OCI-LY7 (cell line): ENCODE data around the gene TUBAL3. TPM values are rescaled to one million over a fixed set of nuclear protein-coding genes. Genes with fewer than 3 reads are reported as not detected.

Source experiments
- BruUV-seq: library from RNA; stranded (reverse); fragments of 400-500 nt; replicated peaks from 2 replicates; lab custom pipeline; 2021; lab: Mats Ljungman, UMichigan
- CTCF ChIA-PET: fragments of 300-600 bp; sonication (Branson Sonifier 250); formaldehyde crosslinking; loops from one replicate; lab custom pipeline; 2022; ENCODE audit warnings: antibody characterized with exemption; ENCODE audit not compliant: unreplicated experiment; lab: Charles Lee
- POLR2A ChIA-PET: fragments of 300-600 bp; sonication (Branson Sonifier 250); formaldehyde crosslinking; loops from one replicate; lab custom pipeline; 2022; ENCODE audit warnings: antibody characterized with exemption; lab: Charles Lee
- DNase-seq: peaks from one replicate; pipeline ENCODE4 v3.0.0-alpha.2; 2015; ENCODE audit warnings: low spot score
- H2AFZ ChIP-seq: fragments of 200-600 bp; sonication (generic), shearing (Covaris generic); 2 replicates; pipeline ENCODE4 v1.6.1; 2014; ENCODE audit warnings: mild to moderate bottlenecking, antibody characterized with exemption, low read length, moderate library complexity
- H3K27ac ChIP-seq: fragments of 200-600 bp; sonication (generic); 2 replicates; pipeline ENCODE4 v1.5.1; 2014; ENCODE audit warnings: mixed run types, low read depth, mild to moderate bottlenecking, moderate library complexity, low read length, inconsistent platforms; ENCODE audit not compliant: poor library complexity, severe bottlenecking
- H3K36me3 ChIP-seq: fragments of 200-600 bp; sonication (generic); 2 replicates; pipeline ENCODE4 v1.6.1; 2014; ENCODE audit warnings: mild to moderate bottlenecking, antibody characterized with exemption, low read length, moderate library complexity, mixed read lengths; ENCODE audit not compliant: insufficient read depth
- H3K4me1 ChIP-seq: fragments of 200-600 bp; sonication (generic); 2 replicates; pipeline ENCODE4 v1.5.1; 2014; ENCODE audit warnings: mild to moderate bottlenecking, low read length; ENCODE audit not compliant: insufficient read depth, poor library complexity, severe bottlenecking
- H3K4me2 ChIP-seq: fragments of 200-600 bp; sonication (generic); 2 replicates; pipeline ENCODE4 v1.6.1; 2014; ENCODE audit warnings: mild to moderate bottlenecking, low read length
- H3K4me3 ChIP-seq: fragments of 200-600 bp; sonication (generic); 2 replicates; pipeline ENCODE4 v1.5.1; 2014; ENCODE audit warnings: mild to moderate bottlenecking, low read depth, low read length; ENCODE audit not compliant: poor library complexity, severe bottlenecking
- H3K79me2 ChIP-seq: fragments of 200-600 bp; sonication (generic); 2 replicates; pipeline ENCODE4 v1.6.1; 2016; ENCODE audit warnings: low read depth, mild to moderate bottlenecking, low read length, moderate library complexity, mixed read lengths; ENCODE audit not compliant: insufficient read depth
- H3K9me2 ChIP-seq: fragments of 200-600 bp; sonication (generic); 2 replicates; pipeline ENCODE4 v1.6.1; 2016; ENCODE audit warnings: mild to moderate bottlenecking, low read length, mixed read lengths; ENCODE audit not compliant: insufficient read depth
- H3K9me3 ChIP-seq: fragments of 200-600 bp; sonication (generic); 2 replicates; pipeline ENCODE4 v1.6.1; 2014; ENCODE audit warnings: mild to moderate bottlenecking, mixed run types, low read length, mixed read lengths
- H4K20me1 ChIP-seq: fragments of 200-600 bp; sonication (generic); 2 replicates; pipeline ENCODE4 v1.6.1; 2014; ENCODE audit warnings: mild to moderate bottlenecking, antibody characterized with exemption, low read length, moderate library complexity, mixed read lengths; ENCODE audit not compliant: insufficient read depth
- CTCF ChIP-seq: fragments of 200-600 bp; sonication (generic); conservative IDR thresholded peaks from 2 replicates; pipeline ENCODE4 v1.5.1; 2014; ENCODE audit warnings: mild to moderate bottlenecking, antibody characterized with exemption, low read length, moderate library complexity, mixed read lengths
- EZH2phosphoT487 ChIP-seq: fragments of 200-600 bp; sonication (generic); IDR thresholded peaks from 2 replicates; pipeline ENCODE4 v1.6.1; 2018; ENCODE audit warnings: low read depth, borderline replicate concordance, mild to moderate bottlenecking, mixed run types, antibody characterized with exemption, low read length, moderate library complexity, mixed read lengths
- intact Hi-C: fragments of 100-400 bp; cut with micrococcal nuclease; formaldehyde crosslinking; loops from one replicate; pipeline ENCODE4 v1.10.0; 2022; ENCODE audit not compliant: unreplicated experiment
- total RNA-seq, 2 experiments: library from RNA; depleted of rRNA in 1 of 2; stranded (reverse); fragments of >200 nt in 1 of 2; shearing (Covaris generic) in 1 of 2; gene quantifications; 2 replicates each; pipeline ENCODE4 v1.2.3, GENCODE V29; 2014 to 2022

Gene TUBAL3
- total RNA-seq, 2 experiments from 2014 or later = not detected

DNA sequence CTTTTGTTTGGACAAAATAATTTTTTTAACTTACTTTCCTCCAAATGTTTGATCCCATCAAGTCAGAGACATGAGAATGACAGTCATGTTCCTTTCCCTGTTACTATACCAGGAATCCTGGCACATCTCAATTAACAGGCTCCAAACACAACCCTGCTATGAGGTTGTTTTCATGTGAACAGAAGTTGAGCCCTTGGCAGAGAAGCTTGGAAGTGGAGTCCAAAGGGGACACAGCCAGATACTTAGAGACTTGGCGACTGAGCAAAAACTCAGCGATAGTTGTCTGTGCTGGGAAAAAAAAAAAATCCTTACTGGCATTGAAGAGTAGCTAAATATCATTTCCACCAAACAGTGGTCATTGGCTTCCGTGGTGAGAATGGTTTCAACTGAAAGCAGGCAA, 12.8 kb downstream of the TUBAL3 start:
- CTCF ChIA-PET = no interaction called here
- POLR2A ChIA-PET = interaction anchor here (0.6 to 0.9 kb wide), 2 partner anchors 22 to 603 kb away, joined by 3 read pairs; no protein-coding TSS in a partner anchor

DNA sequence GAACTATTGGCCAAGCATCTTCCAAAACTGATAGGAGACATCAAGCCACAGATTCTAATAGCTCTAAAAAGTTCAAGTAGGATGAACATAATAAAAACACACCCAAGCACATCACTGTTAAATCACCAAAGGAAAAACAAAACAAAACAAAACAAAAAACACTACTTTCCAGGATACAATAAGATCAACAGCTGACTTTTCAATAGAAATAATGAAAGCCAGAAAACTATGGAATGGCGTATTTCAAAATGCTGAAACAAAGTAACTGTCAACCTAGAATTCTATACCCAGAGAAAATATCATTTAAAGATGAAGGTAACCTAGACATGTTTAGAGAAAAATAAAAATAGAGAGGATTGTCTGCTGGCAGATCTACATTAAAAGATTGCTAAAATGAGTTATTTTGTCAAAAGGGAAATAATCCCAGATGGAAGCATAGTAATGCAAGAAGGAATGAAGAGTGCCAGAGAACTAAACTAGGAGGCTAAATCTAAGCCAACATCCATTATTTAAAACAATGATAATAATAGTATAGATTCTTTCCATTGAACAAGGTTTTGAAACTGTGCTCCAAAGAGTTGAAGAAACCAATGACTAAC, 13.9 kb downstream of the TUBAL3 start:
- ChIA-PET POLR2A (no interaction called here), CTCF (no interaction called here)
- Histone ChIP-seq H3K27ac (no peak overlapping the region), H2AFZ (no peak overlapping the region), H3K4me3 (no peak overlapping the region), H3K79me2 (no peaks in the 10 kb centered on the region), H3K4me1 (no peaks in the 10 kb centered on the region), H3K36me3 (no peaks in the 10 kb centered on the region), H3K9me2 (no peaks in the 10 kb centered on the region), H3K4me2 (no peak overlapping the region), H4K20me1 (no peaks in the 10 kb centered on the region), H3K9me3 (peaks cover 18% of the 10 kb centered on the region)
- no peak for DNase-seq
- intact Hi-C loops = no loop called here
- BruUV-seq = no TSS peak
- no peak for TF ChIP-seq CTCF
- TF ChIP-seq EZH2phosphoT487 = no peak

More for the DNA sequence above, 12.8 kb downstream of the TUBAL3 start:
- no peaks in the 10 kb centered on the region for H3K36me3 ChIP-seq
- no TSS peak for BruUV-seq
- H3K79me2 ChIP-seq = no peaks in the 10 kb centered on the region
- H3K4me2 ChIP-seq = no peak overlapping the region
- H3K27ac ChIP-seq = no peak overlapping the region
- no peaks in the 10 kb centered on the region for H4K20me1 ChIP-seq
- TF ChIP-seq EZH2phosphoT487 (no peak), CTCF (no peak)
- no peaks in the 10 kb centered on the region for H3K9me2 ChIP-seq
- intact Hi-C loops = no loop called here
- H3K9me3 ChIP-seq = peaks cover 18% of the 10 kb centered on the region
- no peak for DNase-seq
- H2AFZ ChIP-seq = no peak overlapping the region
- no peaks in the 10 kb centered on the region for H3K4me1 ChIP-seq
- H3K4me3 ChIP-seq = no peak overlapping the region

- no peaks in the 10 kb centered on the region for H3K4me1 ChIP-seq
- no peaks in the 10 kb centered on the region for H3K36me3 ChIP-seq
- H3K27ac ChIP-seq = no peak overlapping the region
- H3K4me2 ChIP-seq = no peak overlapping the region
- no peak overlapping the region for H3K4me3 ChIP-seq
- no peak for DNase-seq
- H4K20me1 ChIP-seq = no peaks in the 10 kb centered on the region
- ChIA-PET POLR2A (interaction anchor here (1.0 kb wide), 1 partner anchor 310 kb away, joined by 3 read pairs; no protein-coding TSS in a partner anchor), CTCF (no interaction called here)
- no peaks in the 10 kb centered on the region for H3K79me2 ChIP-seq
- peaks cover 18% of the 10 kb centered on the region for H3K9me3 ChIP-seq
- BruUV-seq = no TSS peak
- no peak overlapping the region for H2AFZ ChIP-seq
- TF ChIP-seq EZH2phosphoT487 = no peak
- TF ChIP-seq CTCF = no peak
- intact Hi-C loops = loop anchor here (5.0 kb wide), 1 partner anchor 175 kb away; no protein-coding TSS in a partner anchor
- H3K9me2 ChIP-seq = no peaks in the 10 kb centered on the region
Observed at GRCh38 chr10:5387169-5387568, 17.5 kb downstream of the TUBAL3 start.
